ENCODE measurements around the gene PCNP. TPM values are rescaled to one million over a fixed set of nuclear protein-coding genes. Genes with fewer than 3 reads are reported as not detected.
"Not testable (repeated sequence)": the region's sequence is repeated elsewhere in the genome, so short reads cannot be mapped to it uniquely, and the experiment has no call there.

The PCNP gene
- 100 to 1,000 TPM; 174 to 265 (median 236) TPM for polyA plus RNA-seq (ENCODE audit: insufficient read depth in 1 of 5, insufficient read length in 5 of 5, low replicate concordance in 1 of 5)
- long read RNA-seq, donor 1, transcript PCNP-204 (4 exons, 2,028 nt), result minor isoform, 6 of 147 reads
- long read RNA-seq, donor 1, transcript PCNP-202 (5 exons, 2,165 nt), result minor isoform, 25 of 147 reads
- long read RNA-seq, donor 1, transcript PCNP-201 (5 exons, 2,342 nt), result major isoform, 33 of 147 reads
- long read RNA-seq, donor 1, partial matches to known transcripts, result 78 of 147 reads
- long read RNA-seq, donor 1, other reads (novel, unspliced or antisense), result 0 of 147 reads
- long read RNA-seq, donor 2, transcript PCNP-201 (5 exons, 2,342 nt), result major isoform, 26 of 78 reads
- long read RNA-seq, donor 2, transcript PCNP-202 (5 exons, 2,165 nt), result minor isoform, 17 of 78 reads
- long read RNA-seq, donor 2, partial matches to known transcripts, result 30 of 78 reads
- long read RNA-seq, donor 2, other reads (novel, unspliced or antisense), result 0 of 78 reads
- long read RNA-seq, donor 3, transcript PCNP-207 (5 exons, 786 nt), result minor isoform, 5 of 54 reads
- long read RNA-seq, donor 3, transcript PCNP-202 (5 exons, 2,165 nt), result major isoform, 19 of 54 reads
- long read RNA-seq, donor 3, transcript PCNP-201 (5 exons, 2,342 nt), result major isoform, 19 of 54 reads
- long read RNA-seq, donor 3, transcript PCNP-204 (4 exons, 2,028 nt), result minor isoform, 8 of 54 reads
- long read RNA-seq, donor 3, partial matches to known transcripts, result 0 of 54 reads
- long read RNA-seq, donor 3, other reads (novel, unspliced or antisense), result 0 of 54 reads
- long read RNA-seq, donor 4, transcript PCNP-202 (5 exons, 2,165 nt), result minor isoform, 12 of 39 reads
- long read RNA-seq, donor 4, transcript PCNP-201 (5 exons, 2,342 nt), result major isoform, 19 of 39 reads
- long read RNA-seq, donor 4, partial matches to known transcripts, result 0 of 39 reads
- long read RNA-seq, donor 4, other reads (novel, unspliced or antisense), result 0 of 39 reads
- long read RNA-seq, donor 5, transcript PCNP-204 (4 exons, 2,028 nt), result minor isoform, 5 of 85 reads
- long read RNA-seq, donor 5, transcript PCNP-202 (5 exons, 2,165 nt), result minor isoform, 31 of 85 reads
- long read RNA-seq, donor 5, transcript PCNP-201 (5 exons, 2,342 nt), result major isoform, 36 of 85 reads
- long read RNA-seq, donor 5, partial matches to known transcripts, result 0 of 85 reads
- long read RNA-seq, donor 5, other reads (novel, unspliced or antisense), result 7 of 85 reads
- long read RNA-seq, donor 6, transcript PCNP-202 (5 exons, 2,165 nt), result minor isoform, 24 of 384 reads
- long read RNA-seq, donor 6, transcript PCNP-204 (4 exons, 2,028 nt), result minor isoform, 11 of 384 reads
- long read RNA-seq, donor 6, transcript PCNP-201 (5 exons, 2,342 nt), result major isoform, 26 of 384 reads
- long read RNA-seq, donor 6, partial matches to known transcripts, result 311 of 384 reads
- long read RNA-seq, donor 6, other reads (novel, unspliced or antisense), result 5 of 384 reads
- long read RNA-seq, donor 7, transcript PCNP-201 (5 exons, 2,342 nt), result major isoform, 38 of 81 reads
- long read RNA-seq, donor 7, transcript PCNP-204 (4 exons, 2,028 nt), result minor isoform, 15 of 81 reads
- long read RNA-seq, donor 7, transcript PCNP-202 (5 exons, 2,165 nt), result minor isoform, 24 of 81 reads
- long read RNA-seq, donor 7, partial matches to known transcripts, result 0 of 81 reads
- long read RNA-seq, donor 7, other reads (novel, unspliced or antisense), result 0 of 81 reads
- long read RNA-seq, donor 8, transcript PCNP-201 (5 exons, 2,342 nt), result major isoform, 17 of 32 reads
- long read RNA-seq, donor 8, transcript PCNP-202 (5 exons, 2,165 nt), result minor isoform, 9 of 32 reads
- long read RNA-seq, donor 8, partial matches to known transcripts, result 0 of 32 reads
- long read RNA-seq, donor 8, other reads (novel, unspliced or antisense), result 0 of 32 reads

GRCh38 chr3:101573449-101574387, at the start of gene PCNP:
Gene PCNP (plus strand): TSS chr3:101574180. CDS start chr3:101574216, 36 bp downstream.
- DNase-seq, result peak; percentile 99

- DNase-seq, result no peak
These were observed 46.5 kb upstream of the PCNP start for GRCh38 chr3:101527441-101527840.

GRCh38 chr3:101527906-101528305, 46.1 kb upstream of the PCNP start:
- no peak for DNase-seq

- no peak for DNase-seq
These were observed 43.9 kb upstream of the PCNP start for GRCh38 chr3:101529816-101530685.

- no peak for DNase-seq
These were observed 43.3 kb upstream of the PCNP start for GRCh38 chr3:101530686-101531047.

GRCh38 chr3:101531473-101532086, 42.4 kb upstream of the PCNP start:
- DNase-seq, result no peak

- no peak for DNase-seq
These were observed 41.0 kb upstream of the PCNP start for GRCh38 chr3:101532783-101533602.

GRCh38 chr3:101533603-101533968, 40.4 kb upstream of the PCNP start:
- DNase-seq, result no peak

GRCh38 chr3:101535221-101535620, 38.8 kb upstream of the PCNP start:
- no peak for DNase-seq

- no peak for DNase-seq
These were observed 37.7 kb upstream of the PCNP start for GRCh38 chr3:101536266-101536665.

- DNase-seq, result not testable (repeated sequence)
These were observed 37.0 kb upstream of the PCNP start for GRCh38 chr3:101536955-101537354.

- no peak for DNase-seq
These were observed 31.0 kb upstream of the PCNP start for GRCh38 chr3:101542957-101543356.

GRCh38 chr3:101544161-101544850, 29.7 kb upstream of the PCNP start:
- peak; percentile 44 to 45 for DNase-seq

- no peak for DNase-seq
These were observed 25.4 kb upstream of the PCNP start for GRCh38 chr3:101548527-101549105.

- DNase-seq, result no peak
These were observed 24.5 kb upstream of the PCNP start for GRCh38 chr3:101549473-101549872.
